DMS53 (cell line): Measurements from ENCODE around the gene C1S.
A peak's percentile ranks its signal among the peaks of the same experiment; 100 is the strongest.

ENCODE experiments used
- DNase-seq: peaks from one replicate; lab custom pipeline; 2025; lab: John Stamatoyannopoulos, UW

Gene C1S

GRCh38 chr12:7075939-7076338, 15.4 kb downstream of the C1S start:
- DNase-seq = no peak

- DNase-seq = no peak
Observed at GRCh38 chr12:7076493-7076892, 16.0 kb downstream of the C1S start.

- no peak for DNase-seq
Observed at GRCh38 chr12:7078163-7078562, 17.6 kb downstream of the C1S start.

- no peak for DNase-seq
Observed at GRCh38 chr12:7079826-7080125, 19.3 kb downstream of the C1S start.

GRCh38 chr12:7081037-7081436, 20.5 kb downstream of the C1S start:
- no peak for DNase-seq

- DNase-seq = no peak
Observed at GRCh38 chr12:7083125-7083524, 22.6 kb downstream of the C1S start.

- DNase-seq = no peak
Observed at GRCh38 chr12:7089196-7089871, 28.8 kb downstream of the C1S start.

- no peak for DNase-seq
Observed at GRCh38 chr12:7090222-7090998, 29.9 kb downstream of the C1S start.

- no peak for DNase-seq
Observed at GRCh38 chr12:7091171-7091570, 30.7 kb downstream of the C1S start.

- DNase-seq = no peak
Observed at GRCh38 chr12:7091660-7092228, 31.2 kb downstream of the C1S start.

- peak; percentile 81 for DNase-seq
Observed at GRCh38 chr12:7092229-7092985, 31.9 kb downstream of the C1S start, which contains the start of gene C1R. C1R (minus strand) TSS chr12:7092445; CDS start chr12:7092388, 57 bp downstream.

- DNase-seq = no peak
Observed at GRCh38 chr12:7092986-7093460, 32.5 kb downstream of the C1S start.

- peak; percentile 48 for DNase-seq
Observed at GRCh38 chr12:7093486-7093885, 33.0 kb downstream of the C1S start.

GRCh38 chr12:7093892-7094291, 33.4 kb downstream of the C1S start:
- DNase-seq = peak; percentile 48

- peak; percentile 55 for DNase-seq
Observed at GRCh38 chr12:7096006-7096932, 35.8 kb downstream of the C1S start.

- peak; percentile 84 for DNase-seq
Observed at GRCh38 chr12:7096979-7097378, 36.5 kb downstream of the C1S start.

- no peak for DNase-seq
Observed at GRCh38 chr12:7099290-7099996, 38.9 kb downstream of the C1S start.

- no peak for DNase-seq
Observed at GRCh38 chr12:7100239-7100638, 39.7 kb downstream of the C1S start.

- no peak for DNase-seq
Observed at GRCh38 chr12:7101047-7101693, 40.7 kb downstream of the C1S start.

- no peak for DNase-seq
Observed at GRCh38 chr12:7101694-7102131, 41.2 kb downstream of the C1S start.
